K562 (cell line): ENCODE measurements around the gene CXCR5. TPM values are rescaled to one million over a fixed set of nuclear protein-coding genes. Genes with fewer than 3 reads are reported as not detected.

ENCODE experiments used
- ARHGAP35 ChIP-seq: fragments of 450-650 bp; IDR thresholded peaks from 2 replicates; pipeline ENCODE4 v1.6.1; 2018; ENCODE audit not compliant: partially characterized antibody
- CREBBP ChIP-seq: IDR thresholded peaks from one replicate; pipeline ENCODE4 v1.6.1; 2012; ENCODE audit warnings: low read depth, mild to moderate bottlenecking, control low read depth, inconsistent platforms, low read length
- DPF2 ChIP-seq: fragments of 450-650 bp; IDR thresholded peaks from 2 replicates; pipeline ENCODE4 v1.6.1; 2016
- HOMEZ ChIP-seq: fragments of 250-450 bp; sonication (Bioruptor Pico); IDR thresholded peaks from 2 replicates; pipeline ENCODE4 v1.4.0; 2020; ENCODE audit warnings: mild to moderate bottlenecking, moderate library complexity
- KLF16 ChIP-seq: IDR thresholded peaks from 2 replicates; pipeline ENCODE4 v1.6.1; 2016; ENCODE audit warnings: antibody characterized with exemption
- LEF1 ChIP-seq: fragments of 450-650 bp; IDR thresholded peaks from 2 replicates; pipeline ENCODE4 v1.6.1; 2016; ENCODE audit warnings: mild to moderate bottlenecking
- MECOM ChIP-seq: fragments of 250-450 bp; sonication (Bioruptor Pico); IDR thresholded peaks from 2 replicates; pipeline ENCODE4 v1.8.0; 2022; ENCODE audit warnings: inconsistent platforms
- PHF20 ChIP-seq: fragments of 450-650 bp; IDR thresholded peaks from 2 replicates; pipeline ENCODE4 v1.6.1; 2018; ENCODE audit not compliant: partially characterized antibody
- PTRF ChIP-seq: fragments of 450-650 bp; IDR thresholded peaks from 2 replicates; pipeline ENCODE4 v1.6.1; 2016; ENCODE audit warnings: mild to moderate bottlenecking, missing genetic modification characterization, missing compliant biosample characterization
- RUNX1 ChIP-seq: sonication (generic); IDR thresholded peaks from 2 replicates; pipeline ENCODE4 v1.6.1; 2016; ENCODE audit warnings: antibody characterized with exemption, low read depth
- ZBED1 ChIP-seq: IDR thresholded peaks from 2 replicates; pipeline ENCODE4 v1.6.1; 2014
- ZFP91 ChIP-seq: sonication (generic); formaldehyde crosslinking; IDR thresholded peaks from 2 replicates; pipeline ENCODE4 v1.8.0; 2022; ENCODE audit warnings: mild to moderate bottlenecking, missing genetic modification reagents
- ZNF174 ChIP-seq: fragments of 250-450 bp; sonication (Bioruptor Pico); IDR thresholded peaks from 2 replicates; pipeline ENCODE4 v1.4.0; 2020; ENCODE audit warnings: mild to moderate bottlenecking
- ZNF395 ChIP-seq: fragments of 200-800 bp; sonication (Bioruptor generic); IDR thresholded peaks from 2 replicates; pipeline ENCODE4 v1.6.1; 2017; ENCODE audit warnings: missing genetic modification characterization, missing compliant biosample characterization
- ZNF696 ChIP-seq: fragments of 250-450 bp; sonication (Bioruptor Pico); conservative IDR thresholded peaks from 2 replicates; pipeline ENCODE4 v1.4.0; 2020; ENCODE audit warnings: mild to moderate bottlenecking, moderate library complexity
- polyA plus RNA-seq, 8 experiments: library from polyadenylated mRNA; depleted of rRNA in 4 of 8; stranded (reverse) in 5 of 8; unstranded in 3 of 8; fragments of >200 nt; fragmentation: Nextera tagmentation in 2 of 8; fragmentation: Illumina TruSeq in 1 of 8; extraction: Ambion mirVana in 2 of 8; extraction: Trizol in 1 of 8; gene quantifications; 2 replicates each; pipeline versions ENCODE4 v1.2.1 to v1.2.3, GENCODE V29; 2011 to 2014; ENCODE audit warnings: inconsistent platforms in 1 of 8, missing spikeins in 1 of 8
- total RNA-seq, 7 experiments: library from RNA; depleted of rRNA in 6 of 7; stranded (reverse); fragments of >200 nt in 6 of 7; fragmentation: Illumina TruSeq in 2 of 7; extraction: Trizol in 2 of 7; gene quantifications; 2 replicates each; pipeline versions ENCODE4 v1.2.1 to v1.2.3, GENCODE V29; 2011 to 2021; ENCODE audit warnings: low replicate concordance in 1 of 7
- TF ChIP-seq, protein P1 (sequence below), 2 experiments: fragments of 450-650 bp; formaldehyde crosslinking in 1 of 2; IDR thresholded peaks; 2 replicates each; pipeline versions ENCODE4 v1.4.0 to v1.6.1; 2014 to 2020; ENCODE audit warnings: mild to moderate bottlenecking in 2 of 2, borderline replicate concordance in 1 of 2, low read depth in 1 of 2

Gene CXCR5
- total and polyA plus RNA-seq, 9 of the 15 experiments (the other 6 are each of a cell fraction or from before 2014, with no cell fraction given) = 0.03 to 0.06 TPM; not detected in 7

GRCh38 chr11:118930094-118930712, 46.5 kb downstream of the CXCR5 start (continued):
- TF ChIP-seq, protein P1, sequence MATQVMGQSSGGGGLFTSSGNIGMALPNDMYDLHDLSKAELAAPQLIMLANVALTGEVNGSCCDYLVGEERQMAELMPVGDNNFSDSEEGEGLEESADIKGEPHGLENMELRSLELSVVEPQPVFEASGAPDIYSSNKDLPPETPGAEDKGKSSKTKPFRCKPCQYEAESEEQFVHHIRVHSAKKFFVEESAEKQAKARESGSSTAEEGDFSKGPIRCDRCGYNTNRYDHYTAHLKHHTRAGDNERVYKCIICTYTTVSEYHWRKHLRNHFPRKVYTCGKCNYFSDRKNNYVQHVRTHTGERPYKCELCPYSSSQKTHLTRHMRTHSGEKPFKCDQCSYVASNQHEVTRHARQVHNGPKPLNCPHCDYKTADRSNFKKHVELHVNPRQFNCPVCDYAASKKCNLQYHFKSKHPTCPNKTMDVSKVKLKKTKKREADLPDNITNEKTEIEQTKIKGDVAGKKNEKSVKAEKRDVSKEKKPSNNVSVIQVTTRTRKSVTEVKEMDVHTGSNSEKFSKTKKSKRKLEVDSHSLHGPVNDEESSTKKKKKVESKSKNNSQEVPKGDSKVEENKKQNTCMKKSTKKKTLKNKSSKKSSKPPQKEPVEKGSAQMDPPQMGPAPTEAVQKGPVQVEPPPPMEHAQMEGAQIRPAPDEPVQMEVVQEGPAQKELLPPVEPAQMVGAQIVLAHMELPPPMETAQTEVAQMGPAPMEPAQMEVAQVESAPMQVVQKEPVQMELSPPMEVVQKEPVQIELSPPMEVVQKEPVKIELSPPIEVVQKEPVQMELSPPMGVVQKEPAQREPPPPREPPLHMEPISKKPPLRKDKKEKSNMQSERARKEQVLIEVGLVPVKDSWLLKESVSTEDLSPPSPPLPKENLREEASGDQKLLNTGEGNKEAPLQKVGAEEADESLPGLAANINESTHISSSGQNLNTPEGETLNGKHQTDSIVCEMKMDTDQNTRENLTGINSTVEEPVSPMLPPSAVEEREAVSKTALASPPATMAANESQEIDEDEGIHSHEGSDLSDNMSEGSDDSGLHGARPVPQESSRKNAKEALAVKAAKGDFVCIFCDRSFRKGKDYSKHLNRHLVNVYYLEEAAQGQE (IDR thresholded peaks at IDR 0.05; ENCODE audit: borderline replicate concordance) = peak; percentile 73; the same call in 1 of the 2 replicates
- TF ChIP-seq, protein P1 (CRISPR knock-in tag; IDR thresholded peaks at IDR 0.05; ENCODE audit: low read depth) = no peak
- TF ChIP-seq ZBED1 (no peak), MECOM (peak; percentile 83), ZNF395 (CRISPR knock-in tag) (peak; percentile 48; the same call in 1 of the 2 replicates), CREBBP (no peak), ARHGAP35 (no peak), DPF2 (no peak), PTRF (tag) (no peak), PHF20 (no peak), HOMEZ (CRISPR knock-in tag) (no peak), KLF16 (0 out of 2 replicates have a peak, but pooled peaks have one; percentile 40), ZFP91 (peak; percentile 50; the same call in 1 of the 2 replicates), ZNF696 (CRISPR knock-in tag) (no peak), LEF1 (peak; percentile 43; the same call in 1 of the 2 replicates), RUNX1 (no peak), ZNF174 (CRISPR knock-in tag) (no peak)
